Kidney (tissue), 14 donors: ENCODE results near the gene ASB10. TPM values are rescaled to one million over a fixed set of nuclear protein-coding genes. Genes with fewer than 3 reads are reported as not detected.

Experiments
- DNase-seq, 5 donors: peaks; one replicate each; pipeline ENCODE4 v3.0.0-alpha.2; 2013 to 2020
- FAIRE-seq: peaks from 2 replicates; lab custom pipeline; 2012; peaks lifted over from hg19 to GRCh38; lab: Jason Lieb, UNC
- H3K27ac ChIP-seq, 2 donors: one replicate each; pipeline ENCODE4 v1.7.0; 2013; ENCODE audit warnings: low read depth in 2 of 2, low read length in 2 of 2, inconsistent platforms in 1 of 2
- H3K27me3 ChIP-seq: one replicate; pipeline ENCODE4 v1.7.1; 2013; ENCODE audit warnings: low read length, inconsistent platforms; ENCODE audit not compliant: control insufficient read depth, insufficient read depth
- H3K36me3 ChIP-seq, 3 donors: one replicate each; pipeline versions ENCODE4 v1.7.0 to v1.7.1; 2013; ENCODE audit warnings: low read length in 3 of 3, control low read depth in 1 of 3, inconsistent platforms in 1 of 3; ENCODE audit not compliant: insufficient read depth in 3 of 3, control insufficient read depth in 2 of 3
- H3K4me1 ChIP-seq, 3 donors: one replicate each; pipeline versions ENCODE4 v1.7.0 to v1.7.1; 2013; ENCODE audit warnings: low read length in 3 of 3, inconsistent platforms in 1 of 3, low read depth in 1 of 3; ENCODE audit not compliant: control insufficient read depth in 2 of 3, insufficient read depth in 2 of 3
- H3K4me3 ChIP-seq, 3 donors: one replicate each; pipeline versions ENCODE4 v1.7.0 to v1.8.1; 2013; ENCODE audit warnings: low read length in 3 of 3, control low read depth in 1 of 3, inconsistent platforms in 1 of 3
- H3K9ac ChIP-seq, 3 donors: one replicate each; pipeline versions ENCODE4 v1.7.0 to v1.7.1; 2013; ENCODE audit warnings: low read length in 3 of 3, control low read depth in 1 of 3, inconsistent platforms in 1 of 3
- H3K9me3 ChIP-seq, 3 donors: one replicate each; pipeline versions ENCODE4 v1.7.0 to v1.7.1; 2013; ENCODE audit warnings: low read length in 3 of 3, control low read depth in 1 of 3, inconsistent platforms in 1 of 3; ENCODE audit not compliant: control insufficient read depth in 2 of 3, insufficient read depth in 1 of 3
- intact Hi-C: fragments of 100-400 bp; cut with DNase I; formaldehyde crosslinking; loops from one replicate; pipeline ENCODE4 v1.11.1; 2022
- polyA plus RNA-seq: library from polyadenylated mRNA; stranded (reverse); fragments of 350-450 nt; fragmentation: Illumina TruSeq; extraction: RNeasy Lipid Tissue Mini Kit (QIAGEN cat#74804); gene quantifications from one replicate; pipeline ENCODE4 v1.2.3, GENCODE V29; 2014; ENCODE audit warnings: low read depth, low replicate concordance; ENCODE audit not compliant: insufficient read depth
- total RNA-seq: library from RNA; stranded (reverse); fragmentation: NEBNext Ultra II Directional; extraction: Animal tissue kit (Norgen Biotek cat#: 25700); gene quantifications from one replicate; pipeline ENCODE4 v1.2.1, GENCODE V29; 2021
- TF ChIP-seq, protein P1 (sequence below): IDR thresholded peaks from 3 replicates; pipeline ENCODE4 v1.5.1; 2012; ENCODE audit warnings: mild to moderate bottlenecking, moderate library complexity, borderline replicate concordance; ENCODE audit not compliant: insufficient read depth; ENCODE audit errors: extremely low read depth
- donor health status: control.
- donor health status: control.
- donor health status: control.
- donor health status: control.
- donor health status: control.
- donor health status: DM: yes; HTN: yes; CAD: no.
- donor health status: Normal renal cell carcinoma (clear cell type).

The ASB10 gene
- total and polyA plus RNA-seq, 2 donors from 2014 or later = 0.22 TPM; not detected in 1

- intact Hi-C loops = no loop called here
- TF ChIP-seq, protein P1, sequence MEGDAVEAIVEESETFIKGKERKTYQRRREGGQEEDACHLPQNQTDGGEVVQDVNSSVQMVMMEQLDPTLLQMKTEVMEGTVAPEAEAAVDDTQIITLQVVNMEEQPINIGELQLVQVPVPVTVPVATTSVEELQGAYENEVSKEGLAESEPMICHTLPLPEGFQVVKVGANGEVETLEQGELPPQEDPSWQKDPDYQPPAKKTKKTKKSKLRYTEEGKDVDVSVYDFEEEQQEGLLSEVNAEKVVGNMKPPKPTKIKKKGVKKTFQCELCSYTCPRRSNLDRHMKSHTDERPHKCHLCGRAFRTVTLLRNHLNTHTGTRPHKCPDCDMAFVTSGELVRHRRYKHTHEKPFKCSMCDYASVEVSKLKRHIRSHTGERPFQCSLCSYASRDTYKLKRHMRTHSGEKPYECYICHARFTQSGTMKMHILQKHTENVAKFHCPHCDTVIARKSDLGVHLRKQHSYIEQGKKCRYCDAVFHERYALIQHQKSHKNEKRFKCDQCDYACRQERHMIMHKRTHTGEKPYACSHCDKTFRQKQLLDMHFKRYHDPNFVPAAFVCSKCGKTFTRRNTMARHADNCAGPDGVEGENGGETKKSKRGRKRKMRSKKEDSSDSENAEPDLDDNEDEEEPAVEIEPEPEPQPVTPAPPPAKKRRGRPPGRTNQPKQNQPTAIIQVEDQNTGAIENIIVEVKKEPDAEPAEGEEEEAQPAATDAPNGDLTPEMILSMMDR = no peak
- no peak for FAIRE-seq
- DNase-seq = no peak
- Histone ChIP-seq H3K4me1 (peaks cover 0 to 15% (median 12%) of the 10 kb centered on the region in 3 donors), H3K4me3 (peak overlapping the region in 2 of 3 donors; percentile 67 to 76), H3K27me3 (no peaks in the 10 kb centered on the region), H3K9ac (peak overlapping the region in 1 of 3 donors; percentile 84), H3K9me3 (no peaks in the 10 kb centered on the region), H3K27ac (no peak overlapping the region), H3K36me3 (peaks cover 0 to 7% (median 4%) of the 10 kb centered on the region in 3 donors)
These were observed 46.8 kb upstream of the ASB10 start for GRCh38 chr7:151233804-151234203.

GRCh38 chr7:151232917-151233701 is 46.1 kb upstream of the ASB10 start:
- intact Hi-C loops = no loop called here
- Histone ChIP-seq H3K27me3 (no peaks in the 10 kb centered on the region), H3K9ac (peak overlapping the region; percentile 58 to 90 (median 84)), H3K27ac (peak overlapping the region; percentile 5 to 50), H3K4me3 (peak overlapping the region; percentile 67 to 77 (median 76)), H3K9me3 (no peaks in the 10 kb centered on the region), H3K4me1 (peaks cover under 1 to 16% (median 12%) of the 10 kb centered on the region in 3 donors), H3K36me3 (peaks cover 0 to 7% (median 4%) of the 10 kb centered on the region in 3 donors)
- no peak for FAIRE-seq
- TF ChIP-seq, protein P1 = no peak
- DNase-seq = peak in 4 of 5 donors; percentile 16 to 83 (median 42)

DNA sequence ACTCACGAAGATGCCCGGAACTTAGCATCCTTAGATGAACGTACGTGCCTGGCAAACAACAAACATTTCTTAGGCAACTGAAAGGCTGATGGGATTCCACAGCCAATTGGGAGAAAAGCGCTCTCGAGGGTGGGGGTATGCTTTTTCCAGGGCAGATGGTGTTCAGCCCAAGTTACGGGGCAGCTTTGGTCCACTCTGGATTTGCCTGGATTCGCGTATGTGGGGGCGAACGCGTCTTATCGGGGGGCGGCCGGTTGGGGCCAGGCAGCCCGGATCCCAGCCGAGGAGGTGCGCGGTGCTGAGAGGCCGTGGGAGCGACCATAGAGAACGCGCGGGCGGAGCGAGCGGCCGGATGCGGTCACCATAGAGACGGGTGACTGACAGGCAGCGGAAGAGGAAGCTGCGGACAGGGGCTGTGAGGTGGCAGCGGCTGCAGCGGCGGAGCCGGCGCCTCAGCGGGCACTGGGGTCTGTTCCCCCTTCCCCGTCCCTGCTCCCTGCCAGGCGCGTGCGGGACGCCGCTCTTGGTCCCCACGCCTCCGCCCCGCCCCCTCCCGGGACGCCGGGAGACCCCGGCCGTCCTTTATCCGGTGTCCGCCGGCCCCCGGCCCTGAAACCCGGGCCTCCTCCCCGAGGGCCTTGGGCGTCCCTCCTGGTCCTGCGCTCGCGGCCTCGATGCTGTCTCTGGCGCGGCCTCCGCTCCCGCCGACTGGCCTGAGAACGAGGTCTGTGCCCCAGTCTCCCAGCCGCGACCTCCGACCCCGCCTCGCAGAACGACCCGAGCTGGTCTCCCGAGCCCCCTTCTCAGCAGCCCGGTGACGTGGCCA is 45.3 kb upstream of the ASB10 start, which contains the start of gene CHPF2:
TSS of gene CHPF2 (plus strand) at position 393 of the 826 bp plus-strand sequence. CDS start 1,529 bp downstream, outside the sequence.
- FAIRE-seq = no peak

More for the DNA sequence above, 45.3 kb upstream of the ASB10 start, which contains the start of gene CHPF2:
- Histone ChIP-seq H3K9me3 (no peaks in the 10 kb centered on the region), H3K4me3 (peak within 1 kb of the TSS; percentile 67 to 77 (median 76)), H3K9ac (peak within 1 kb of the TSS; percentile 58 to 90 (median 84)), H3K36me3 (peaks cover 0 to 7% (median 4%) of the 10 kb centered on the region in 3 donors), H3K4me1 (peaks cover 2 to 18% (median 12%) of the 10 kb centered on the region in 3 donors), H3K27me3 (no peaks in the 10 kb centered on the region), H3K27ac (peak within 1 kb of the TSS; percentile 7 to 57)
- DNase-seq = peak; percentile 89 to 97 (median 92)
- intact Hi-C loops = no loop called here
- TF ChIP-seq, protein P1 = no peak
